H1 (cell line): ENCODE measurements around the gene ARHGAP28. TPM values are rescaled to one million over a fixed set of nuclear protein-coding genes. Genes with fewer than 3 reads are reported as not detected.

ENCODE experiments used
- CTCF ChIA-PET: fragments of 300-600 bp; sonication (Branson Sonifier 250); formaldehyde crosslinking; loops from one replicate; lab custom pipeline; 2021; ENCODE audit not compliant: partially characterized antibody; lab: Charles Lee
- POLR2A ChIA-PET: fragments of 300-600 bp; sonication (Branson Sonifier 250); formaldehyde crosslinking; loops from one replicate; lab custom pipeline; 2021; ENCODE audit warnings: inconsistent platforms; ENCODE audit not compliant: partially characterized antibody; lab: Charles Lee
- DNase-seq, 2 experiments: peaks; one replicate each; pipeline versions ENCODE4 v3.0.0 to v3.0.0-alpha.2; 2010 to 2022; ENCODE audit warnings: low spot score in 2 of 2, low read depth in 1 of 2, mixed read lengths in 1 of 2
- FAIRE-seq: peaks from 2 replicates; lab custom pipeline; 2011; peaks lifted over from hg19 to GRCh38; lab: Jason Lieb, UNC
- H2AFZ ChIP-seq: 2 replicates; pipeline ENCODE4 v1.8.1; 2012; ENCODE audit warnings: low read length, inconsistent platforms
- H2AK5ac ChIP-seq: 2 replicates; pipeline ENCODE4 v1.6.1; 2013; ENCODE audit warnings: low read depth, low read length
- H2BK120ac ChIP-seq: replicated peaks from 2 replicates; pipeline ENCODE3; 2013; ENCODE audit warnings: low read depth, low read length, inconsistent platforms
- H2BK12ac ChIP-seq: 2 replicates; pipeline ENCODE4 v1.6.1; 2013; ENCODE audit warnings: low read depth, low read length
- H2BK15ac ChIP-seq: 2 replicates; pipeline ENCODE4 v1.6.1; 2013; ENCODE audit warnings: low read length
- H2BK20ac ChIP-seq: 2 replicates; pipeline ENCODE4 v1.6.1; 2013; ENCODE audit warnings: low read length
- H2BK5ac ChIP-seq: 2 replicates; pipeline ENCODE4 v1.6.1; 2013; ENCODE audit warnings: low read depth, low read length
- H3K14ac ChIP-seq: 2 replicates; pipeline ENCODE4 v1.6.1; 2013; ENCODE audit warnings: inconsistent platforms; ENCODE audit not compliant: insufficient read length
- H3K18ac ChIP-seq: 2 replicates; pipeline ENCODE4 v1.6.1; 2013; ENCODE audit warnings: low read length; ENCODE audit errors: extremely low read depth
- H3K23ac ChIP-seq: 2 replicates; pipeline ENCODE4 v1.6.1; 2013; ENCODE audit warnings: inconsistent platforms; ENCODE audit not compliant: insufficient read length
- H3K23me2 ChIP-seq: 2 replicates; pipeline ENCODE4 v1.6.1; 2013; ENCODE audit warnings: low read depth, low read length
- H3K27ac ChIP-seq: 2 replicates; pipeline ENCODE4 v1.6.1; 2011; ENCODE audit warnings: low read depth, low read length, inconsistent platforms
- H3K27me3 ChIP-seq, 4 experiments: replicated peaks in 1 of 4; 1 replicate in 1 of 4; 2 replicates in 3 of 4; pipeline versions ENCODE4 v1.6.1 to v1.8.1; 2011 to 2013; ENCODE audit warnings: low read length in 3 of 4, mild to moderate bottlenecking in 3 of 4, inconsistent platforms in 2 of 4, mixed read lengths in 2 of 4, moderate library complexity in 1 of 4; ENCODE audit not compliant: control insufficient read depth in 3 of 4, insufficient read depth in 3 of 4; ENCODE audit errors: extremely low read depth in 1 of 4
- H3K36me3 ChIP-seq, 4 experiments: 2 replicates each; pipeline versions ENCODE4 v1.6.1 to v1.8.1; 2011 to 2013; ENCODE audit warnings: mild to moderate bottlenecking in 4 of 4, low read length in 3 of 4, moderate library complexity in 2 of 4, control low read depth in 1 of 4, inconsistent platforms in 1 of 4; ENCODE audit not compliant: insufficient read depth in 4 of 4, control insufficient read depth in 2 of 4
- H3K4ac ChIP-seq: replicated peaks from 2 replicates; pipeline ENCODE3; 2013; ENCODE audit warnings: low read length, low read depth, mixed read lengths, inconsistent platforms; ENCODE audit not compliant: insufficient read length
- H3K4me1 ChIP-seq, 4 experiments: replicated peaks in 1 of 4; 1 replicate in 1 of 4; 2 replicates in 3 of 4; pipeline versions ENCODE4 v1.6.1 to v1.8.1; 2011 to 2013; ENCODE audit warnings: low read length in 3 of 4, inconsistent platforms in 2 of 4, mixed read lengths in 1 of 4; ENCODE audit not compliant: insufficient read depth in 4 of 4, control insufficient read depth in 3 of 4
- H3K4me2 ChIP-seq, 2 experiments: 2 replicates each; pipeline versions ENCODE4 v1.6.1 to v1.8.1; 2011 to 2013; ENCODE audit warnings: low read depth in 2 of 2, low read length in 2 of 2, control low read depth in 1 of 2, inconsistent platforms in 1 of 2, mild to moderate bottlenecking in 1 of 2; ENCODE audit not compliant: insufficient read depth in 1 of 2
- H3K4me3 ChIP-seq, 4 experiments: fragments of 200-600, 300-600 bp in 1 of 4; sonication (generic), shearing (Covaris generic), sonication (Bioruptor Twin) in 1 of 4; 2 replicates each; pipeline versions ENCODE4 v1.5.1 to v1.8.1; 2011 to 2016; ENCODE audit warnings: low read length in 4 of 4, low read depth in 3 of 4, control low read depth in 2 of 4, inconsistent platforms in 2 of 4, mild to moderate bottlenecking in 2 of 4, mixed read lengths in 1 of 4, moderate library complexity in 1 of 4; ENCODE audit not compliant: insufficient read depth in 2 of 4; ENCODE audit errors: extremely low read depth in 1 of 4
- H3K56ac ChIP-seq: replicated peaks from 2 replicates; pipeline ENCODE3; 2013; ENCODE audit warnings: low read depth, mild to moderate bottlenecking, mixed read lengths, low read length, inconsistent platforms; ENCODE audit not compliant: insufficient read length
- H3K79me1 ChIP-seq: 2 replicates; pipeline ENCODE4 v1.6.1; 2013; ENCODE audit warnings: low read depth, low read length, control low read depth
- H3K79me2 ChIP-seq, 2 experiments: 2 replicates each; pipeline versions ENCODE4 v1.6.1 to v1.8.1; 2012 to 2013; ENCODE audit warnings: low read length in 2 of 2, mild to moderate bottlenecking in 2 of 2, inconsistent platforms in 1 of 2; ENCODE audit not compliant: insufficient read depth in 2 of 2, control insufficient read depth in 1 of 2
- H3K9ac ChIP-seq, 4 experiments: replicated peaks in 1 of 4; 1 replicate in 1 of 4; 2 replicates in 3 of 4; pipeline versions ENCODE4 v1.6.1 to v1.8.1; 2011 to 2013; ENCODE audit warnings: low read depth in 3 of 4, low read length in 3 of 4, control low read depth in 2 of 4, mild to moderate bottlenecking in 2 of 4, moderate library complexity in 2 of 4, inconsistent platforms in 1 of 4; ENCODE audit errors: extremely low read depth in 1 of 4
- H3K9me3 ChIP-seq, 2 experiments: 2 replicates each; pipeline versions ENCODE4 v1.6.1 to v1.8.1; 2012 to 2013; ENCODE audit warnings: mild to moderate bottlenecking in 2 of 2, moderate library complexity in 2 of 2, control low read depth in 1 of 2, inconsistent platforms in 1 of 2, low read depth in 1 of 2, low read length in 1 of 2, mixed read lengths in 1 of 2; ENCODE audit not compliant: insufficient read depth in 2 of 2
- H4K20me1 ChIP-seq, 2 experiments: replicated peaks in 1 of 2; 2 replicates each; pipeline versions ENCODE3 to v1.8.1; 2011 to 2013; ENCODE audit warnings: inconsistent platforms in 2 of 2, low read length in 2 of 2, mild to moderate bottlenecking in 1 of 2; ENCODE audit not compliant: insufficient read depth in 2 of 2, control insufficient read depth in 1 of 2
- H4K5ac ChIP-seq: 2 replicates; pipeline ENCODE4 v1.6.1; 2013; ENCODE audit warnings: low read length, low read depth, mixed read lengths, inconsistent platforms; ENCODE audit not compliant: insufficient read length
- H4K8ac ChIP-seq: 2 replicates; pipeline ENCODE4 v1.8.0; 2013; ENCODE audit warnings: mild to moderate bottlenecking, moderate library complexity, low read length, inconsistent platforms; ENCODE audit not compliant: insufficient read depth; ENCODE audit errors: extremely low read depth
- H4K91ac ChIP-seq: replicated peaks from 2 replicates; pipeline ENCODE3; 2013; ENCODE audit warnings: low read length, mixed read lengths, inconsistent platforms; ENCODE audit not compliant: insufficient read length
- CBX5 ChIP-seq: fragments of 300-800, 300-1000 bp; sonication (generic); IDR thresholded peaks from 2 replicates; pipeline ENCODE4 v1.7.1; 2016; ENCODE audit warnings: antibody characterized with exemption, low read length, low read depth
- CREB1 ChIP-seq: IDR thresholded peaks from 2 replicates; pipeline ENCODE4 v1.6.1; 2012; ENCODE audit warnings: inconsistent platforms
- POLR2AphosphoS5 ChIP-seq: IDR thresholded peaks from 2 replicates; pipeline ENCODE4 v1.6.1; 2011; ENCODE audit warnings: low read depth, low read length
- SUZ12 ChIP-seq: fragments of 200-600 bp; sonication (generic); IDR thresholded peaks from 2 replicates; pipeline ENCODE4 v1.6.1; 2012; ENCODE audit warnings: mild to moderate bottlenecking, inconsistent platforms, low read length, moderate library complexity, mixed read lengths
- TEAD4 ChIP-seq: IDR thresholded peaks from 2 replicates; pipeline ENCODE4 v1.6.1; 2012; ENCODE audit warnings: low read depth, low read length, inconsistent platforms, mixed read lengths
- WGBS, 2 experiments: shearing (Covaris generic) in 1 of 2; methylation state at CpG; one replicate each; pipeline versions ENCODE4 v1.1.6 to v1.1.7; 2013 to 2015; ENCODE audit warnings: low lambda C conversion rate in 2 of 2, mixed read lengths in 2 of 2, inconsistent platforms in 1 of 2, low coverage in 1 of 2, missing lambda C conversion rate in 1 of 2; ENCODE audit not compliant: insufficient replicate concordance in 2 of 2, insufficient coverage in 1 of 2, insufficient read length in 1 of 2; ENCODE audit errors: extremely low coverage in 1 of 2, missing lambda C conversion rate in 1 of 2; 5-methylcytosine and 5-hydroxymethylcytosine counted together
- polyA plus RNA-seq, 7 experiments: library from polyadenylated mRNA; depleted of rRNA in 3 of 7; stranded (reverse) in 5 of 7; unstranded in 2 of 7; fragments of >200 nt in 5 of 7; fragments of 200-250 nt in 2 of 7; gene quantifications; 1 replicate in 5 of 7; 2 replicates in 1 of 7; 4 replicates in 1 of 7; pipeline versions ENCODE4 v1.2.1 to v1.2.3, GENCODE V29; 2011 to 2013; ENCODE audit warnings: missing spikeins in 2 of 7, mixed read lengths in 2 of 7
- total RNA-seq: library from RNA; stranded (reverse); fragmentation: NEBNext Ultra II Directional; extraction: Animal tissue kit (Norgen Biotek cat#: 25700); gene quantifications from 2 replicates; pipeline ENCODE4 v1.2.1, GENCODE V29; 2021

ARHGAP28 gene
- total and polyA plus RNA-seq, 2 of the 8 experiments (the other 6 are each of a cell fraction or from before 2014, with no cell fraction given): 2.9 to 14.4 TPM

- H3K4me2 ChIP-seq: no peak overlapping the region
- no peak for DNase-seq
- TF ChIP-seq POLR2AphosphoS5 (no peak), SUZ12 (no peak), CBX5 (no peak), CREB1 (no peak), TEAD4 (no peak)
Measured at GRCh38 chr18:6835345-6835744, 105.8 kb downstream of the ARHGAP28 start.

More at GRCh38 chr18:6835345-6835744, 105.8 kb downstream of the ARHGAP28 start:
- Histone ChIP-seq H2AFZ (no peak overlapping the region), H3K79me1 (no peaks in the 10 kb centered on the region), H2BK120ac (no peak overlapping the region), H3K56ac (no peak overlapping the region), H2BK15ac (no peak overlapping the region), H2BK12ac (no peak overlapping the region), H3K9me3 (no peaks in the 10 kb centered on the region), H2BK20ac (no peak overlapping the region), H3K9ac (no peak overlapping the region), H3K4me3 (no peak overlapping the region), H3K27me3 (no peaks in the 10 kb centered on the region), H3K27ac (no peak overlapping the region), H3K79me2 (no peaks in the 10 kb centered on the region), H4K5ac (no peak overlapping the region), H3K4ac (no peak overlapping the region), H3K4me1 (no peaks in the 10 kb centered on the region), H4K8ac (no peak overlapping the region), H4K20me1 (no peaks in the 10 kb centered on the region), H3K23ac (no peak overlapping the region), H2BK5ac (no peak overlapping the region), H3K14ac (no peak overlapping the region), H4K91ac (no peak overlapping the region), H3K23me2 (no peaks in the 10 kb centered on the region), H3K36me3 (no peaks in the 10 kb centered on the region), H2AK5ac (no peak overlapping the region), H3K18ac (no peak overlapping the region)
- FAIRE-seq: no peak
- ChIA-PET CTCF (interaction anchor here (1.1 to 1.2 kb wide), 2 partner anchors 38 to 101 kb away, joined by 3 read pairs; no protein-coding TSS in a partner anchor), POLR2A (no interaction called here)
- WGBS, 2 experiments: 83% methylated on average over 1 of the region's 1 CpG; no CpG with 5 or more reads in 1 of the 2 experiments
